ENCODE data around the gene SLC9A9. TPM values are rescaled to one million over a fixed set of nuclear protein-coding genes. Genes with fewer than 3 reads are reported as not detected.

The SLC9A9 gene
- total RNA-seq, 1 donor from 2014 or later = 4.9 TPM

- Histone ChIP-seq H3K4me3 (no peak overlapping the region), H3K27ac (replicated peaks) (no peak overlapping the region), H3K36me3 (no peaks in the 10 kb centered on the region), H3K27me3 (ENCODE audit: low read depth) (no peaks in the 10 kb centered on the region), H3K4me1 (no peaks in the 10 kb centered on the region), H3K9me3 (replicated peaks) (no peaks in the 10 kb centered on the region)
- no peak for DNase-seq
- intact Hi-C loops (cut with micrococcal nuclease) = no loop called here
- TF ChIP-seq CTCF (IDR thresholded peaks at IDR 0.05; ENCODE audit: borderline replicate concordance) = no peak
Observed at GRCh38 chr3:143731320-143731719, 116.9 kb downstream of the SLC9A9 start.

GRCh38 chr3:143727391-143727790, 120.9 kb downstream of the SLC9A9 start:
- Histone ChIP-seq H3K4me3 (no peak overlapping the region), H3K27ac (replicated peaks) (no peak overlapping the region), H3K9me3 (replicated peaks) (no peaks in the 10 kb centered on the region), H3K4me1 (no peaks in the 10 kb centered on the region), H3K27me3 (ENCODE audit: low read depth) (no peaks in the 10 kb centered on the region), H3K36me3 (no peaks in the 10 kb centered on the region)
- intact Hi-C loops (cut with micrococcal nuclease) = no loop called here
- TF ChIP-seq CTCF (IDR thresholded peaks at IDR 0.05; ENCODE audit: borderline replicate concordance) = no peak
- no peak for DNase-seq

GRCh38 chr3:143726727-143727126, 121.5 kb downstream of the SLC9A9 start:
- no peak overlapping the region for H3K27ac ChIP-seq (replicated peaks)
- no peak for TF ChIP-seq CTCF (IDR thresholded peaks at IDR 0.05; ENCODE audit: borderline replicate concordance)

GRCh38 chr3:143720381-143720780, 127.9 kb downstream of the SLC9A9 start:
- DNase-seq = no peak
- Histone ChIP-seq H3K27ac (replicated peaks) (no peak overlapping the region), H3K4me1 (no peaks in the 10 kb centered on the region), H3K36me3 (no peaks in the 10 kb centered on the region), H3K9me3 (replicated peaks) (no peaks in the 10 kb centered on the region), H3K4me3 (no peak overlapping the region), H3K27me3 (ENCODE audit: low read depth) (no peaks in the 10 kb centered on the region)
- TF ChIP-seq CTCF (IDR thresholded peaks at IDR 0.05; ENCODE audit: borderline replicate concordance) = no peak
- intact Hi-C loops (cut with micrococcal nuclease) = no loop called here

More at GRCh38 chr3:143726727-143727126, 121.5 kb downstream of the SLC9A9 start:
- Histone ChIP-seq H3K4me1 (no peaks in the 10 kb centered on the region), H3K9me3 (replicated peaks) (no peaks in the 10 kb centered on the region), H3K36me3 (no peaks in the 10 kb centered on the region), H3K27me3 (ENCODE audit: low read depth) (no peaks in the 10 kb centered on the region), H3K4me3 (no peak overlapping the region)
- intact Hi-C loops (cut with micrococcal nuclease) = no loop called here
- no peak for DNase-seq

- Histone ChIP-seq H3K36me3 (no peaks in the 10 kb centered on the region), H3K9me3 (replicated peaks) (no peaks in the 10 kb centered on the region), H3K4me3 (no peak overlapping the region), H3K27ac (replicated peaks) (no peak overlapping the region), H3K4me1 (no peaks in the 10 kb centered on the region), H3K27me3 (ENCODE audit: low read depth) (no peaks in the 10 kb centered on the region)
- intact Hi-C loops (cut with micrococcal nuclease) = no loop called here
- no peak for DNase-seq
- TF ChIP-seq CTCF (IDR thresholded peaks at IDR 0.05; ENCODE audit: borderline replicate concordance) = no peak
Observed at GRCh38 chr3:143718463-143718862, 129.8 kb downstream of the SLC9A9 start.

- Histone ChIP-seq H3K4me3 (no peak overlapping the region), H3K9me3 (replicated peaks) (no peaks in the 10 kb centered on the region), H3K36me3 (no peaks in the 10 kb centered on the region), H3K27me3 (ENCODE audit: low read depth) (no peaks in the 10 kb centered on the region), H3K27ac (replicated peaks) (no peak overlapping the region), H3K4me1 (no peaks in the 10 kb centered on the region)
- DNase-seq = no peak
- TF ChIP-seq CTCF (IDR thresholded peaks at IDR 0.05; ENCODE audit: borderline replicate concordance) = no peak
- intact Hi-C loops (cut with micrococcal nuclease) = no loop called here
Observed at GRCh38 chr3:143716731-143717130, 131.5 kb downstream of the SLC9A9 start.

All from left ventricle myocardium inferior (tissue), 1 donor.